Measurements from ENCODE around the gene COL5A1. TPM values are rescaled to one million over a fixed set of nuclear protein-coding genes. Genes with fewer than 3 reads are reported as not detected.

Gene COL5A1
- total and polyA plus RNA-seq, 2 experiments from 2014 or later = 2.5 to 13.1 TPM

DNA sequence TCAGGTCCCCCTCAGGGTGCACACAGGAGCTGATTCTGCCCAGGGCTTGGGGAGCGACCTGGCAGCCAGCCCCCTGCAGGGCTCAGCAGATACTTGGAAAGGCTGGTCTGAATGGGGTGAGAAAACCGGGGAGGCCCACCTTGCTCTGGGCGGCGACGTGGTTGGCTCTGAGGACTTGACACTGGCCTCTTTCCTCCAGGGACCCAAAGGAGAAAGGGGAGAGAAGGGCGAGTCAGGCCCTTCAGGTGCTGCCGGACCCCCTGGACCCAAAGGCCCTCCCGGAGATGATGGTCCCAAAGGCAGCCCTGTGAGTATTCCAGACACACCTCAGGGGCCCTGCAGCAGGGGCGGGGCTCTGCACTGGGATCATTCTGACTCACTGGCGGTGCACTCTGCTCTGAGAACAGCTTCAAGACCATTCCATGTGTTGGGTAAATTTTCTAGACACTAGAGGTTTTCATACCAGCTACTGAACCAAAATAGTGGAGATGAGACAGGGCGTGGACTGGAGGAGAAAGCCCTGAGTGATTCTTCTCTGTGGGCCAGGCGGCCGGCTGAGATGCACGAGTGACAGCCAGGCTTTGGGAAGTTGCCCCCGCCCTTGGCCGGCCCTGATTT lies 173.1 kb downstream of the COL5A1 start (continued):
- TF ChIP-seq, protein P1, sequence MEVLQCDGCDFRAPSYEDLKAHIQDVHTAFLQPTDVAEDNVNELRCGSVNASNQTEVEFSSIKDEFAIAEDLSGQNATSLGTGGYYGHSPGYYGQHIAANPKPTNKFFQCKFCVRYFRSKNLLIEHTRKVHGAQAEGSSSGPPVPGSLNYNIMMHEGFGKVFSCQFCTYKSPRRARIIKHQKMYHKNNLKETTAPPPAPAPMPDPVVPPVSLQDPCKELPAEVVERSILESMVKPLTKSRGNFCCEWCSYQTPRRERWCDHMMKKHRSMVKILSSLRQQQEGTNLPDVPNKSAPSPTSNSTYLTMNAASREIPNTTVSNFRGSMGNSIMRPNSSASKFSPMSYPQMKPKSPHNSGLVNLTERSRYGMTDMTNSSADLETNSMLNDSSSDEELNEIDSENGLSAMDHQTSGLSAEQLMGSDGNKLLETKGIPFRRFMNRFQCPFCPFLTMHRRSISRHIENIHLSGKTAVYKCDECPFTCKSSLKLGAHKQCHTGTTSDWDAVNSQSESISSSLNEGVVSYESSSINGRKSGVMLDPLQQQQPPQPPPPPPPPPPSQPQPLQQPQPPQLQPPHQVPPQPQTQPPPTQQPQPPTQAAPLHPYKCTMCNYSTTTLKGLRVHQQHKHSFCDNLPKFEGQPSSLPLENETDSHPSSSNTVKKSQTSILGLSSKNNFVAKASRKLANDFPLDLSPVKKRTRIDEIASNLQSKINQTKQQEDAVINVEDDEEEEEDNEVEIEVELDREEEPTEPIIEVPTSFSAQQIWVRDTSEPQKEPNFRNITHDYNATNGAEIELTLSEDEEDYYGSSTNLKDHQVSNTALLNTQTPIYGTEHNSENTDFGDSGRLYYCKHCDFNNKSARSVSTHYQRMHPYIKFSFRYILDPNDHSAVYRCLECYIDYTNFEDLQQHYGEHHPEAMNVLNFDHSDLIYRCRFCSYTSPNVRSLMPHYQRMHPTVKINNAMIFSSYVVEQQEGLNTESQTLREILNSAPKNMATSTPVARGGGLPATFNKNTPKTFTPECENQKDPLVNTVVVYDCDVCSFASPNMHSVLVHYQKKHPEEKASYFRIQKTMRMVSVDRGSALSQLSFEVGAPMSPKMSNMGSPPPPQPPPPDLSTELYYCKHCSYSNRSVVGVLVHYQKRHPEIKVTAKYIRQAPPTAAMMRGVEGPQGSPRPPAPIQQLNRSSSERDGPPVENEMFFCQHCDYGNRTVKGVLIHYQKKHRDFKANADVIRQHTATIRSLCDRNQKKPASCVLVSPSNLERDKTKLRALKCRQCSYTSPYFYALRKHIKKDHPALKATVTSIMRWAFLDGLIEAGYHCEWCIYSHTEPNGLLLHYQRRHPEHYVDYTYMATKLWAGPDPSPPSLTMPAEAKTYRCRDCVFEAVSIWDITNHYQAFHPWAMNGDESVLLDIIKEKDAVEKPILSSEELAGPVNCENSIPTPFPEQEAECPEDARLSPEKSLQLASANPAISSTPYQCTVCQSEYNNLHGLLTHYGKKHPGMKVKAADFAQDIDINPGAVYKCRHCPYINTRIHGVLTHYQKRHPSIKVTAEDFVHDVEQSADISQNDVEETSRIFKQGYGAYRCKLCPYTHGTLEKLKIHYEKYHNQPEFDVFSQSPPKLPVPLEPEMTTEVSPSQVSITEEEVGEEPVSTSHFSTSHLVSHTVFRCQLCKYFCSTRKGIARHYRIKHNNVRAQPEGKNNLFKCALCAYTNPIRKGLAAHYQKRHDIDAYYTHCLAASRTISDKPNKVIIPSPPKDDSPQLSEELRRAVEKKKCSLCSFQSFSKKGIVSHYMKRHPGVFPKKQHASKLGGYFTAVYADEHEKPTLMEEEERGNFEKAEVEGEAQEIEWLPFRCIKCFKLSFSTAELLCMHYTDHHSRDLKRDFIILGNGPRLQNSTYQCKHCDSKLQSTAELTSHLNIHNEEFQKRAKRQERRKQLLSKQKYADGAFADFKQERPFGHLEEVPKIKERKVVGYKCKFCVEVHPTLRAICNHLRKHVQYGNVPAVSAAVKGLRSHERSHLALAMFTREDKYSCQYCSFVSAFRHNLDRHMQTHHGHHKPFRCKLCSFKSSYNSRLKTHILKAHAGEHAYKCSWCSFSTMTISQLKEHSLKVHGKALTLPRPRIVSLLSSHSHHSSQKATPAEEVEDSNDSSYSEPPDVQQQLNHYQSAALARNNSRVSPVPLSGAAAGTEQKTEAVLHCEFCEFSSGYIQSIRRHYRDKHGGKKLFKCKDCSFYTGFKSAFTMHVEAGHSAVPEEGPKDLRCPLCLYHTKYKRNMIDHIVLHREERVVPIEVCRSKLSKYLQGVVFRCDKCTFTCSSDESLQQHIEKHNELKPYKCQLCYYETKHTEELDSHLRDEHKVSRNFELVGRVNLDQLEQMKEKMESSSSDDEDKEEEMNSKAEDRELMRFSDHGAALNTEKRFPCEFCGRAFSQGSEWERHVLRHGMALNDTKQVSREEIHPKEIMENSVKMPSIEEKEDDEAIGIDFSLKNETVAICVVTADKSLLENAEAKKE (CRISPR knock-in tag; IDR thresholded peaks at IDR 0.05) = no peak
- TF ChIP-seq CREB1 (CRISPR knock-in tag; IDR thresholded peaks at IDR 0.05; ENCODE audit: low read depth) (no peak), ZNF331 (CRISPR knock-in tag; IDR thresholded peaks at IDR 0.05; ENCODE audit: low read depth) (no peak)

DNA sequence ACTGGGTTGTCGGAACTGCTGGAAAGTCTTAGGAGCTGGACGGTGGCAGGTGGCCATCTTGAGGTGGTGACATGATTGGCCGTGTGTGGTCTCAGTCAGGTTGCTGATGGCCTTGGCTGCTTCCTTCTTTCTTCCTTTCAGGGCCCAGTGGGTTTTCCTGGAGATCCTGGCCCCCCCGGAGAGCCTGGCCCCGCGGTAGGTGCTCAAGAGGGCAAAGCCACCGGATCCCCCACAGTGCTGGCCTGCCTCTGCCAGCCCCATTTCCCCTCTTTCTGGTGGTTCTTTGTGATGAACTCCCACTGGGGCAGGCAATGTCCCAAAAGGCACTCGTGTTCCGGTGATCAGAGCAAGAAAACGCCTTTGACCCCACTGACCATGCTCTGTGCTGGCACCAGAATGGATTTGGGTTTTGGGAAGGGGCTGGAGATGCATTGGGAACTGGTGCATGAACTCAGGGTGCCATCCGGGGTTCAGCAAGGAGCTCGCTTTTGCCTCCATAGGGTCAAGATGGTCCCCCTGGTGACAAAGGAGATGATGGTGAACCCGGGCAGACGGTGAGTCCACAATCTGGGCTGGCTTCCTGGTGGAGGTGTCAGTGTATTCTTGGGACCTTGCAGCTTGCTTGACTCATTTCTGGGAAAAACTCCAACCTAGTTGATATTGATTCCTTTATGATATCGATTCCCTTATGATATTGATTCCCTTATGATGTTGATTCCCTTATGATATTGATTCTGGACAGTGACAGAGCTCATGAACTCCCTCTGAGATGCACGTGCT lies 174.0 kb downstream of the COL5A1 start:
- Histone ChIP-seq H3K4me3 (no peak overlapping the region), H3K27ac (ENCODE audit: low read depth) (no peak overlapping the region), H3K79me2 (replicated peaks; ENCODE audit: insufficient read depth) (no peaks in the 10 kb centered on the region), H3K36me3 (ENCODE audit: insufficient read depth) (no peaks in the 10 kb centered on the region), H3K27me3 (ENCODE audit: insufficient read depth) (no peaks in the 10 kb centered on the region), H3K4me1 (ENCODE audit: insufficient read depth) (peaks cover 12% of the 10 kb centered on the region), H3F3A (replicated peaks; ENCODE audit: low read depth) (no peaks in the 10 kb centered on the region), H3K4me2 (no peak overlapping the region), H4K20me1 (replicated peaks; ENCODE audit: insufficient read depth) (no peaks in the 10 kb centered on the region), H3K9me2 (ENCODE audit: insufficient read depth) (no peaks in the 10 kb centered on the region), H2AFZ (no peak overlapping the region)
- H3K27me3 Mint-ChIP-seq (ENCODE audit: insufficient read depth, low read depth, poor library complexity) = peaks cover 6% of the 10 kb centered on the region
- ATAC-seq = no peak
- no peak overlapping the region for H3K4me3 Mint-ChIP-seq
- H3K4me1 Mint-ChIP-seq = peaks cover 24% of the 10 kb centered on the region
- no peak for DNase-seq (ENCODE audit: low spot score)
- H3K27ac Mint-ChIP-seq = no peak overlapping the region
- H3K9me3 Mint-ChIP-seq = no peaks in the 10 kb centered on the region
- H3K36me3 Mint-ChIP-seq (ENCODE audit: low read depth) = no peaks in the 10 kb centered on the region
- TF ChIP-seq ZNF114 (CRISPR knock-in tag; IDR thresholded peaks at IDR 0.05) (no peak), EZH2 (IDR thresholded peaks at IDR 0.05; ENCODE audit: low read depth, unreplicated experiment) (no peak), EZH2phosphoT487 (IDR thresholded peaks at IDR 0.05; ENCODE audit: unreplicated experiment) (no peak), CREB1 (CRISPR knock-in tag; IDR thresholded peaks at IDR 0.05; ENCODE audit: low read depth) (no peak), JUNB (IDR thresholded peaks at IDR 0.05; ENCODE audit: unreplicated experiment) (no peak), POLR2AphosphoS5 (IDR thresholded peaks at IDR 0.05; ENCODE audit: low read depth) (no peak)
- TF ChIP-seq, protein P2, sequence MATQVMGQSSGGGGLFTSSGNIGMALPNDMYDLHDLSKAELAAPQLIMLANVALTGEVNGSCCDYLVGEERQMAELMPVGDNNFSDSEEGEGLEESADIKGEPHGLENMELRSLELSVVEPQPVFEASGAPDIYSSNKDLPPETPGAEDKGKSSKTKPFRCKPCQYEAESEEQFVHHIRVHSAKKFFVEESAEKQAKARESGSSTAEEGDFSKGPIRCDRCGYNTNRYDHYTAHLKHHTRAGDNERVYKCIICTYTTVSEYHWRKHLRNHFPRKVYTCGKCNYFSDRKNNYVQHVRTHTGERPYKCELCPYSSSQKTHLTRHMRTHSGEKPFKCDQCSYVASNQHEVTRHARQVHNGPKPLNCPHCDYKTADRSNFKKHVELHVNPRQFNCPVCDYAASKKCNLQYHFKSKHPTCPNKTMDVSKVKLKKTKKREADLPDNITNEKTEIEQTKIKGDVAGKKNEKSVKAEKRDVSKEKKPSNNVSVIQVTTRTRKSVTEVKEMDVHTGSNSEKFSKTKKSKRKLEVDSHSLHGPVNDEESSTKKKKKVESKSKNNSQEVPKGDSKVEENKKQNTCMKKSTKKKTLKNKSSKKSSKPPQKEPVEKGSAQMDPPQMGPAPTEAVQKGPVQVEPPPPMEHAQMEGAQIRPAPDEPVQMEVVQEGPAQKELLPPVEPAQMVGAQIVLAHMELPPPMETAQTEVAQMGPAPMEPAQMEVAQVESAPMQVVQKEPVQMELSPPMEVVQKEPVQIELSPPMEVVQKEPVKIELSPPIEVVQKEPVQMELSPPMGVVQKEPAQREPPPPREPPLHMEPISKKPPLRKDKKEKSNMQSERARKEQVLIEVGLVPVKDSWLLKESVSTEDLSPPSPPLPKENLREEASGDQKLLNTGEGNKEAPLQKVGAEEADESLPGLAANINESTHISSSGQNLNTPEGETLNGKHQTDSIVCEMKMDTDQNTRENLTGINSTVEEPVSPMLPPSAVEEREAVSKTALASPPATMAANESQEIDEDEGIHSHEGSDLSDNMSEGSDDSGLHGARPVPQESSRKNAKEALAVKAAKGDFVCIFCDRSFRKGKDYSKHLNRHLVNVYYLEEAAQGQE (IDR thresholded peaks at IDR 0.05; ENCODE audit: unreplicated experiment) = no peak
- TF ChIP-seq, protein P3, sequence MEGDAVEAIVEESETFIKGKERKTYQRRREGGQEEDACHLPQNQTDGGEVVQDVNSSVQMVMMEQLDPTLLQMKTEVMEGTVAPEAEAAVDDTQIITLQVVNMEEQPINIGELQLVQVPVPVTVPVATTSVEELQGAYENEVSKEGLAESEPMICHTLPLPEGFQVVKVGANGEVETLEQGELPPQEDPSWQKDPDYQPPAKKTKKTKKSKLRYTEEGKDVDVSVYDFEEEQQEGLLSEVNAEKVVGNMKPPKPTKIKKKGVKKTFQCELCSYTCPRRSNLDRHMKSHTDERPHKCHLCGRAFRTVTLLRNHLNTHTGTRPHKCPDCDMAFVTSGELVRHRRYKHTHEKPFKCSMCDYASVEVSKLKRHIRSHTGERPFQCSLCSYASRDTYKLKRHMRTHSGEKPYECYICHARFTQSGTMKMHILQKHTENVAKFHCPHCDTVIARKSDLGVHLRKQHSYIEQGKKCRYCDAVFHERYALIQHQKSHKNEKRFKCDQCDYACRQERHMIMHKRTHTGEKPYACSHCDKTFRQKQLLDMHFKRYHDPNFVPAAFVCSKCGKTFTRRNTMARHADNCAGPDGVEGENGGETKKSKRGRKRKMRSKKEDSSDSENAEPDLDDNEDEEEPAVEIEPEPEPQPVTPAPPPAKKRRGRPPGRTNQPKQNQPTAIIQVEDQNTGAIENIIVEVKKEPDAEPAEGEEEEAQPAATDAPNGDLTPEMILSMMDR (conservative IDR thresholded peaks at IDR 0.05; ENCODE audit: low read depth in 2 of 2) = no peak
- TF ChIP-seq, protein P4, sequence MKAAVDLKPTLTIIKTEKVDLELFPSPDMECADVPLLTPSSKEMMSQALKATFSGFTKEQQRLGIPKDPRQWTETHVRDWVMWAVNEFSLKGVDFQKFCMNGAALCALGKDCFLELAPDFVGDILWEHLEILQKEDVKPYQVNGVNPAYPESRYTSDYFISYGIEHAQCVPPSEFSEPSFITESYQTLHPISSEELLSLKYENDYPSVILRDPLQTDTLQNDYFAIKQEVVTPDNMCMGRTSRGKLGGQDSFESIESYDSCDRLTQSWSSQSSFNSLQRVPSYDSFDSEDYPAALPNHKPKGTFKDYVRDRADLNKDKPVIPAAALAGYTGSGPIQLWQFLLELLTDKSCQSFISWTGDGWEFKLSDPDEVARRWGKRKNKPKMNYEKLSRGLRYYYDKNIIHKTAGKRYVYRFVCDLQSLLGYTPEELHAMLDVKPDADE (IDR thresholded peaks at IDR 0.05) = no peak

Data from GM23338 (cell line).